ENCODE data around the gene SPEF1. TPM values are rescaled to one million over a fixed set of nuclear protein-coding genes. Genes with fewer than 3 reads are reported as not detected.

SPEF1 gene
- total and polyA plus RNA-seq, 2 of the 13 experiments (the other 11 are each of a cell fraction or from before 2014, with no cell fraction given) = 0.11 to 0.27 TPM

- TF ChIP-seq ZBED4 (CRISPR knock-in tag; IDR thresholded peaks at IDR 0.05; ENCODE audit: borderline replicate concordance) (no peak), NR3C1 (CRISPR knock-in tag; IDR thresholded peaks at IDR 0.05) (no peak), ZNF260 (CRISPR knock-in tag; IDR thresholded peaks at IDR 0.05; ENCODE audit: borderline replicate concordance, low read depth) (no peak), THAP9 (CRISPR knock-in tag; IDR thresholded peaks at IDR 0.05; ENCODE audit: borderline replicate concordance) (no peak), NR2F1 (CRISPR knock-in tag; IDR thresholded peaks at IDR 0.05) (no peak), ZNF160 (CRISPR knock-in tag; IDR thresholded peaks at IDR 0.05) (peak; percentile 2; the same call in 1 of the 2 replicates), ZNF687 (CRISPR knock-in tag; IDR thresholded peaks at IDR 0.05) (no peak), KLF16 (CRISPR knock-in tag; IDR thresholded peaks at IDR 0.05) (no peak), CEBPZ (IDR thresholded peaks at IDR 0.05; ENCODE audit: low read length) (no peak), MEF2D (CRISPR knock-in tag; IDR thresholded peaks at IDR 0.05) (no peak), ZNF883 (CRISPR knock-in tag; IDR thresholded peaks at IDR 0.05; ENCODE audit: not compliant biosample characterization) (no peak), PBX3 (CRISPR knock-in tag; IDR thresholded peaks at IDR 0.05; ENCODE audit: borderline replicate concordance) (no peak)
Measured at GRCh38 chr20:3784216-3784853, 3.1 kb upstream of the SPEF1 start (continued).
